GM12875 (cell line): Measurements from ENCODE around the gene IL1RAPL1.

Source experiments
- H3K4me3 ChIP-seq: one replicate; pipeline ENCODE4 v1.5.1; 2011; ENCODE audit warnings: low read depth, low read length, control low read depth
- CTCF ChIP-seq: IDR thresholded peaks from 2 replicates; pipeline ENCODE4 v1.5.1; 2011; ENCODE audit warnings: low read depth, mild to moderate bottlenecking, control low read depth, inconsistent platforms, low read length, moderate library complexity, borderline replicate concordance; ENCODE audit not compliant: insufficient read depth

IL1RAPL1 gene

GRCh38 chrX:29824176-29824906, 1237.1 kb downstream of the IL1RAPL1 start:
- TF ChIP-seq CTCF: no peak
- no peak overlapping the region for H3K4me3 ChIP-seq

- H3K4me3 ChIP-seq: no peak overlapping the region
- no peak for TF ChIP-seq CTCF
Observed at GRCh38 chrX:29826742-29827141, 1239.5 kb downstream of the IL1RAPL1 start.

GRCh38 chrX:29834311-29834710, 1247.1 kb downstream of the IL1RAPL1 start:
- TF ChIP-seq CTCF: no peak
- no peak overlapping the region for H3K4me3 ChIP-seq

- TF ChIP-seq CTCF: no peak
- H3K4me3 ChIP-seq: no peak overlapping the region
Observed at GRCh38 chrX:29834764-29835163, 1247.5 kb downstream of the IL1RAPL1 start.

GRCh38 chrX:29841750-29842149, 1254.5 kb downstream of the IL1RAPL1 start:
- no peak overlapping the region for H3K4me3 ChIP-seq
- no peak for TF ChIP-seq CTCF

GRCh38 chrX:29842552-29842951, 1255.3 kb downstream of the IL1RAPL1 start:
- H3K4me3 ChIP-seq: no peak overlapping the region
- no peak for TF ChIP-seq CTCF

GRCh38 chrX:29851857-29852605, 1264.8 kb downstream of the IL1RAPL1 start:
- no peak for TF ChIP-seq CTCF
- H3K4me3 ChIP-seq: no peak overlapping the region
